C4-2B (cell line): ENCODE data around the gene MEOX2.

Experiments used
- H3K27ac ChIP-seq: fragments of 450-650 bp; 2 replicates; pipeline ENCODE4 v1.5.1; 2017
- CTCF ChIP-seq: fragments of 450-650 bp; conservative IDR thresholded peaks from 2 replicates; pipeline ENCODE4 v1.5.1; 2017; ENCODE audit warnings: mild to moderate bottlenecking
- ZFX ChIP-seq: fragments of 450-650 bp; IDR thresholded peaks from 2 replicates; pipeline ENCODE4 v1.6.1; 2017

MEOX2 gene

GRCh38 chr7:15686957-15687545, 568 bp upstream of the MEOX2 start:
- no peak overlapping the region for H3K27ac ChIP-seq
- TF ChIP-seq ZFX = no peak
- no peak for TF ChIP-seq CTCF

DNA sequence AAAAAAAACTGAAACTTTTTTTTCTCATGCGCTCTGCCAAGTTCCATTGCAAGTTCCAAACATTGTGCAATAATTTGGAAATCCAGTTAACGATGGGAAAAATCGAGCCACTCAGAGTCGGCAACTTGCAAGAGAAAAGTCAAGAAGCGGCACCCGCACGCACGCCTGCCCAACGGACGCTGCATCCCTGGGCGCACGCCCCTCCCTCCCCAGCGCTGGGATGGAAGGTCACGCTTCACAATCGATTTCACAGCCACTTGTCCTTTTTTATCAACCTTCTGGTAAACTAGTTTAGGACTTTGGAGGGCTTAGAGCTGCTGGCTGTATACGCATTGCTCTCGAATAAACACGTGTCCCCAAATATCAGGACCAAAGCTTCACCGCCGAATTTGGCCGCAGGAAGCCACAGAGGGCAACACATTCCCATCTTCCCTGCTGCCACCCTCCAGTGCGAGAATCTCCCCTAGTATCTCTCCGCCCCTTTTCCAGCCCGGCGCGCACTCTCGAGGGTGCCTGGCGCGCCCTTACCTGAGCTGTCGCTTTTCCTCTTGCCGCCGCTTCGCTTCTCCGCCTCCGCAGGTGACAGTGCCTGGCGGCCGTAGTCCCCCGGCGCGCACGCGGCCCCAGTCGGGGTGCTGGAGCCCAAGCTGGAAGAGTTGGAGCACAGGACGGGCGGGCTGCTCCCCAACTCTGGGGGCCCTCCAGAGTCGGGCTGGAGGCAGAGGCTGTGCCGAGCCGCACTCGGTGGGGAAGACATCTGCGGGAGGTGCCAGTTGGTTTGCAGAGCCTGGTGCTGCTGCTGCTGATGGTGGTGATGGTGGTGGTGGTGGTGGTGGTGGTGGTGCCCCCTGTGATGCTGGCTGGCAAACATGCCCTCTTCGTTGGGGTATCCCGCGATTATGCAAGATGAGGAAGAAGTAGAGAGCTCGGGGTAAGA, 857 bp downstream of the MEOX2 start:
- TF ChIP-seq ZFX = no peak

DNA sequence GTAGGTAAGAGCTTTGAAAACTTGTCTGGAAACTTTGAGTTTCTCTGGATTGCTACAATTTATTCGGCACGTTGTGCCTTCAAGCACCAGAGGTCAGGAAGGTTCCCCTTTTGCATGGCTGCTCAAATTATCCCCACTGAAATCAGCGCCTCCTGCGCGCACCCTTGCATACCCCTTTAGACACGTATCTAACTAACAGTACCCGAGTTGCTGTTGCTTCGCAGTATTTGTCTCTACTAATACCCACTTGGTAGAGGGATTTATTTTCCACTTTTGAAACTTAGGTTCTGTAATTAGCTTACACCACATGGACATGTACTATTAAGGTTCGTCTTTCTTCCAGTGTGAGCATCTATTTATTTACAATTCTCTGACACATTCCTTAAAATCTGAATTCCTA, 1.6 kb downstream of the MEOX2 start:
- no peak for TF ChIP-seq CTCF
- no peak for TF ChIP-seq ZFX
- H3K27ac ChIP-seq = no peak overlapping the region

More for the DNA sequence above, 857 bp downstream of the MEOX2 start:
- H3K27ac ChIP-seq = no peak overlapping the region

GRCh38 chr7:15684111-15684800, 2.2 kb downstream of the MEOX2 start:
- H3K27ac ChIP-seq = no peak overlapping the region
- no peak for TF ChIP-seq ZFX
- no peak for TF ChIP-seq CTCF

- TF ChIP-seq CTCF = no peak
- TF ChIP-seq ZFX = no peak
- H3K27ac ChIP-seq = no peak overlapping the region
These were observed 3.7 kb downstream of the MEOX2 start for GRCh38 chr7:15682751-15683245.

GRCh38 chr7:15682111-15682510, 4.4 kb downstream of the MEOX2 start:
- H3K27ac ChIP-seq = no peak overlapping the region
- TF ChIP-seq CTCF (no peak), ZFX (no peak)

DNA sequence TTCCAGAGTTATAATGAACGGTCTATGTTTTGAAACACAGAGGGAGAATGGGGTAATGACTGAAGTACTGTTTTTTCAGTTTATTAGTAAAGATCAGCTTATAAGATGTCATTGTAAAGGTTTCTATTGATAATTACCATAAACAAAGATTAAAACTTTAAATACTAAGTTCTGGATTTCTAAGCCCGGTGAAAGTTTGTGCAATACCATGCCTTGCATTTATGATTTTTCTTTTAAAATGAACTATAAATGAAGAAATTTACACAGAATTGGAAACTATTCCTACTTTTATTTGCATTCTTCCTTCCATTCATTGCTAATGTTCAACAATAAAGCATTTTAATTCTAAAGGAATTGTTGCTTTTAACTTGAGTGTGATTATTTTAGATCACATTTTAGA, 4.9 kb downstream of the MEOX2 start:
- no peak overlapping the region for H3K27ac ChIP-seq
- no peak for TF ChIP-seq ZFX
- no peak for TF ChIP-seq CTCF
